Endothelial cell (in vitro differentiated cells): ENCODE data around the gene GORASP1. TPM values are rescaled to one million over a fixed set of nuclear protein-coding genes. Genes with fewer than 3 reads are reported as not detected.
"Not testable (repeated sequence)": the region's sequence is repeated elsewhere in the genome, so short reads cannot be mapped to it uniquely, and the experiment has no call there.

Experiments
- DNase-seq: peaks from one replicate; pipeline ENCODE4 v3.0.0; 2021; ENCODE audit warnings: low spot score
- H3K27ac Mint-ChIP-seq: one replicate; pipeline ENCODE4 v1.8.0; 2021; ENCODE audit warnings: mixed read lengths, inconsistent platforms; ENCODE audit not compliant: unreplicated experiment
- H3K27me3 Mint-ChIP-seq: one replicate; pipeline ENCODE4 v1.8.0; 2021; ENCODE audit warnings: mild to moderate bottlenecking, moderate library complexity, mixed read lengths, inconsistent platforms; ENCODE audit not compliant: unreplicated experiment
- H3K36me3 Mint-ChIP-seq: one replicate; pipeline ENCODE4 v1.8.0; 2021; ENCODE audit warnings: mild to moderate bottlenecking, low read depth, mixed read lengths, inconsistent platforms; ENCODE audit not compliant: unreplicated experiment
- H3K4me1 Mint-ChIP-seq: one replicate; pipeline ENCODE4 v1.8.0; 2021; ENCODE audit warnings: mild to moderate bottlenecking, mixed read lengths, inconsistent platforms; ENCODE audit not compliant: unreplicated experiment
- H3K4me3 Mint-ChIP-seq: one replicate; pipeline ENCODE4 v1.8.0; 2021; ENCODE audit warnings: mild to moderate bottlenecking, mixed read lengths, inconsistent platforms; ENCODE audit not compliant: unreplicated experiment
- H3K9me3 Mint-ChIP-seq: one replicate; pipeline ENCODE4 v1.8.0; 2021; ENCODE audit warnings: mixed read lengths, inconsistent platforms; ENCODE audit not compliant: unreplicated experiment
- total RNA-seq: library from RNA; stranded (reverse); fragmentation: NEBNext Ultra II Directional; extraction: Animal tissue kit (Norgen Biotek cat#: 25700); gene quantifications from one replicate; pipeline ENCODE4 v1.2.1, GENCODE V29; 2021; ENCODE audit not compliant: unreplicated experiment
- TF ChIP-seq, protein P1 (sequence below): fragments of 200-600 bp; sonication (generic); IDR thresholded peaks from one replicate; pipeline ENCODE4 v1.5.0; 2021; ENCODE audit warnings: antibody characterized with exemption; ENCODE audit not compliant: unreplicated experiment

GORASP1 gene
- total RNA-seq, 1 donor from 2014 or later, result 130 TPM

DNA sequence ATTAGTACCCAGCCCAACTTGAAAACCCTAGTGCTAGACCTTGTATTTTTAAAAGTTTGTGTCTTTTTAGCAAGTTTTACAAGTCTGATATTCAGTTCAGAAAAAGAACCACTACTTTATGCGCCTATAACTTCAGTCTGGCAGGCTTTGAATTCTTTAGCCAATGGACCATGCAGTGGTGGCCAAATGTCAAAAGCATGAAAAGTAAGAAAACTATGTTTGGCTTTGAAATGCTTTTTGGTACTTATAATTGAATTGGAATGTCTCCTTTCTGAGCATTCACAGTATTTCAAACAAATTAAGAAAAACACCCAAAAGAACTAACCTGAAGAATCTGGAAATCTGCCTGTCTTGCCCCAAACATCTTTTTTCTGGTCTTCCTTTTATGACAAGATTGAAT lies 42.8 kb downstream of the GORASP1 start:
- Mint-ChIP-seq H3K27ac (no peak overlapping the region), H3K27me3 (peaks cover 3% of the 10 kb centered on the region), H3K36me3 (peaks cover 3% of the 10 kb centered on the region), H3K9me3 (no peaks in the 10 kb centered on the region), H3K4me3 (no peak overlapping the region), H3K4me1 (peaks cover 4% of the 10 kb centered on the region)
- TF ChIP-seq, protein P1, sequence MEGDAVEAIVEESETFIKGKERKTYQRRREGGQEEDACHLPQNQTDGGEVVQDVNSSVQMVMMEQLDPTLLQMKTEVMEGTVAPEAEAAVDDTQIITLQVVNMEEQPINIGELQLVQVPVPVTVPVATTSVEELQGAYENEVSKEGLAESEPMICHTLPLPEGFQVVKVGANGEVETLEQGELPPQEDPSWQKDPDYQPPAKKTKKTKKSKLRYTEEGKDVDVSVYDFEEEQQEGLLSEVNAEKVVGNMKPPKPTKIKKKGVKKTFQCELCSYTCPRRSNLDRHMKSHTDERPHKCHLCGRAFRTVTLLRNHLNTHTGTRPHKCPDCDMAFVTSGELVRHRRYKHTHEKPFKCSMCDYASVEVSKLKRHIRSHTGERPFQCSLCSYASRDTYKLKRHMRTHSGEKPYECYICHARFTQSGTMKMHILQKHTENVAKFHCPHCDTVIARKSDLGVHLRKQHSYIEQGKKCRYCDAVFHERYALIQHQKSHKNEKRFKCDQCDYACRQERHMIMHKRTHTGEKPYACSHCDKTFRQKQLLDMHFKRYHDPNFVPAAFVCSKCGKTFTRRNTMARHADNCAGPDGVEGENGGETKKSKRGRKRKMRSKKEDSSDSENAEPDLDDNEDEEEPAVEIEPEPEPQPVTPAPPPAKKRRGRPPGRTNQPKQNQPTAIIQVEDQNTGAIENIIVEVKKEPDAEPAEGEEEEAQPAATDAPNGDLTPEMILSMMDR, result no peak
- DNase-seq, result no peak

DNA sequence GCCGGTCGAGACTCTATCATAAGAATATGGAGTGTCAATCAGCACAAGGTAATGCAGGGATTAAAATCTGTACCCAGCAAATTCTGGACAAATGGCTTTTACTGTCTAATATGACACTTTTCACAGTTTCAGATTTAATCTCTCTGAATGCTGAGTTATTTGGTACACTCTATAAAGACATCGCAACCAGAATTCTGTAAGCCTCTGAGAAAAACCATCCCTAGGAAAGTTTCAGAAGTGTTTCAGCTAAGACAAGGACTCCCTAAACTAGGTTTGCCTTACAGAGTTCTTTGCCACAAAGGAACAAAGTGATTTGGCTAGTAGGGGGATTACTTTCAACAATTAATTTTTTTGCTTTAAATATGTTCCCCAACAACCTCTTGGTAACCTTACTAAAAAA lies 44.3 kb downstream of the GORASP1 start:
- H3K36me3 Mint-ChIP-seq, result peaks cover 3% of the 10 kb centered on the region
- no peaks in the 10 kb centered on the region for H3K9me3 Mint-ChIP-seq
- TF ChIP-seq, protein P1, result no peak
- H3K27ac Mint-ChIP-seq, result no peak overlapping the region
- H3K4me3 Mint-ChIP-seq, result no peak overlapping the region
- H3K27me3 Mint-ChIP-seq, result peaks cover 3% of the 10 kb centered on the region
- DNase-seq, result no peak
- peaks cover 10% of the 10 kb centered on the region for H3K4me1 Mint-ChIP-seq

DNA sequence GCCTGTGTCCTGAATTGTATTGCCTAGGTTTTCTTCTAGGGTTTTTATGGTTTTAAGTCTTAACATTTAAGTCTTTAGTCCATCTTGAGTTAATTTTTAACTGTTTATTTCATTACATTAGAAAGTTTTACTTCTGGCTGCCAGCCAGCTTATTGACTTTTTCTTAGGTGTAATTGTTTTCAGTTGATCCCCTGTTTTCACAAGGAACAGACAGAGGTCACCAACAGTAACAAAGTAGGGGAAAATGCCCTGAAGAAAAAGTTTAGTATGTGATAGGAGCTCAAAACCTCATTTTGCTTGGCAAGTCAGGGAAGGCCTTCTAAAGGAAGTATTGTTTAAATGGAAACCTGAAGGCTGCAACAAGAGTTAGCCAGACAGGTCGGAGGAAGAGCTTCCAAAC lies 45.2 kb downstream of the GORASP1 start:
- Mint-ChIP-seq H3K36me3 (peaks cover 3% of the 10 kb centered on the region), H3K27ac (no peak overlapping the region), H3K9me3 (no peaks in the 10 kb centered on the region), H3K27me3 (peaks cover 3% of the 10 kb centered on the region), H3K4me1 (peaks cover 10% of the 10 kb centered on the region), H3K4me3 (no peak overlapping the region)
- TF ChIP-seq, protein P1, result no peak
- no peak for DNase-seq

DNA sequence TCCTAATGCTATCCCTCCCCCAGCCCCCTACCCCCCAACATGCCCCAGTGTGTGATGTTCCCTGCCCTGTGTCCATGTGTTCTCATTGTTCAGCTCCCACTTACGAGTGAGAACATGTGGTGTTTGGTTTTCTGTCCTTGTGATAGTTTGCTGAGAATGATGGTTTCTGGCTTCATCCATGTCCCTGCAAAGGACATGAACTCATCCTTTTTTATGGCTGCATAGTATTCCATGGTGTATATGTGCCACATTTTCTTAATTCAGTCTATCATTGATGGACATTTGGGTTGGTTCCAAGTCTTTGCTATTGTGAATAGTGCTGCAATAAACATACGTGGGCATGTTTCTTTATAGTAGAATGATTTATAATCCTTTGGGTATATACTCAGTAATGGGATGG lies 46.2 kb downstream of the GORASP1 start:
- not testable (repeated sequence) for H3K4me3 Mint-ChIP-seq, H3K27me3 Mint-ChIP-seq, DNase-seq, H3K9me3 Mint-ChIP-seq, H3K27ac Mint-ChIP-seq, H3K36me3 Mint-ChIP-seq
- peaks cover 19% of the 10 kb centered on the region for H3K4me1 Mint-ChIP-seq

DNA sequence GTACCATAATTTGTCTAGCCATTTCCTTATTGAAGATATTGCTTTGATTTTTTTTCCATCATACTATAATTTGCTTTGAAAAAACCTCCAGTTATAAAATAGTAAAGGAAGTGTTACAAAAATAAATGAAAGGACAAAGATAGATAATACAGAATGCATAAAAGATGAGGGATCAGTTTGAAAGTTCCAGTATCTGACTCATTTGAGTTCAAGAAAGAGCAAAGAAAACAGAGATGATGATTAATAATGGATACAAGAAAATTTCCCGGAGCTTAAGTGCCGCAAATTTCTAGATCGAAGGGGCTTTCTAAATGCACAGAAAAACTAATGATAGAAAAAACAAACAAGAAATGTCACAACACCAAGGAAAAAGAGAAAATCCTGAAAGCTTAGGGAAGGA lies 51.3 kb downstream of the GORASP1 start:
- TF ChIP-seq, protein P1, result no peak
- Mint-ChIP-seq H3K36me3 (peaks cover 3% of the 10 kb centered on the region), H3K4me1 (peaks cover 34% of the 10 kb centered on the region), H3K27me3 (peaks cover 6% of the 10 kb centered on the region), H3K4me3 (no peak overlapping the region), H3K9me3 (no peaks in the 10 kb centered on the region), H3K27ac (peak overlapping the region; percentile 25)
- no peak for DNase-seq

DNA sequence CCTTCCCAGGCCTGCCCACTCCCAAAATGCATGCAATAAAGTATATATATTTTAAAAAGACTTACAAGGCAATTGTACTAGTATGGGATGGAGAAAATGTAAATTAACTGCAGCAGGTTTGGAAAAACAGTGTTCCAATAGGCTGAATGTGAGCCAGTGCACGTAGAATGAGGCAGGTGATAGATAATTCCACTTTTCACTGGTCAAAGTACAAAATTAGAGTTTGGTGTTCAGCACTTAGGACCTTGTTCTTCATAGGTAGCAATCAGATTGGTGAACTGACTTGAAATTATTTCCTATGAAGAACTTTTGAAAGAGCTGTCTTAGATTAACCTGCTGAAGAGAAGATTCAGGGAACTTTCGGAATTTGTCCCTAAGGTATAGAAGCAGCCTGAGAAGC lies 53.7 kb downstream of the GORASP1 start:
- TF ChIP-seq, protein P1, result no peak
- peaks cover 8% of the 10 kb centered on the region for H3K27me3 Mint-ChIP-seq
- H3K36me3 Mint-ChIP-seq, result peaks cover 3% of the 10 kb centered on the region
- no peaks in the 10 kb centered on the region for H3K9me3 Mint-ChIP-seq
- DNase-seq, result no peak
- H3K4me1 Mint-ChIP-seq, result peaks cover 31% of the 10 kb centered on the region
- no peak overlapping the region for H3K4me3 Mint-ChIP-seq
- no peak overlapping the region for H3K27ac Mint-ChIP-seq
